Vagina (tissue), 2 donors: ENCODE data around the gene PISD.

Experiments used
- CTCF ChIP-seq, 3 experiments: fragments of 450-650 bp in 2 of 3; fragments of 200-600 bp in 1 of 3; sonication (generic) in 1 of 3; IDR thresholded peaks; one replicate each; pipeline ENCODE4 v1.5.1; 2017 to 2019; ENCODE audit warnings: antibody characterized with exemption in 3 of 3, mild to moderate bottlenecking in 2 of 3, moderate library complexity in 2 of 3
- POLR2A ChIP-seq, 2 donors: fragments of 450-650 bp; IDR thresholded peaks; one replicate each; pipeline ENCODE4 v1.6.1; 2017; ENCODE audit warnings: antibody characterized with exemption in 2 of 2, mild to moderate bottlenecking in 2 of 2, moderate library complexity in 2 of 2
- POLR2AphosphoS5 ChIP-seq, 2 donors: sonication (generic); formaldehyde crosslinking; IDR thresholded peaks; one replicate each; pipeline ENCODE4 v1.9.0; 2017; ENCODE audit warnings: antibody characterized with exemption in 2 of 2, mild to moderate bottlenecking in 2 of 2, low read depth in 1 of 2; ENCODE audit not compliant: insufficient read depth in 1 of 2

DNA sequence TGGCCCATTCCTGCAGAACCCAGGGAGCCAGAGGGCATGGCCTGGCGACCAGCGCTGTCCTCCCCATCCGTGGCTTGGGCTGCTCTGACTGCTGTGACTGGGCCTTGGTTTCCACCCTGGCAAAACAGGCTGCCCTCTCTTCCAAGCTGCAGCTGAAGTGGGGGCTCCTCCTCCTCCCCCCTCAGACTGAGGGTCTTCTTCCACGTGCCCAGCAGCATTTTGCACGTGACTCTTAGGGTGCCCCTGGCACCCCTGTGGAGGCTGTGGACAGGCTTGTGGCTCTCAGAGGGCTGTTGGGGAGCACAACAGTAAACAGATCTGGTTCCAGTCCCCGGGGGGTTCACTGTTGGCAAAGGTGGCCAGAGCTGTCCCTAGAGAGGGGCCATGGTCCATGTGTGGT lies 51.4 kb downstream of the PISD start:
- TF ChIP-seq CTCF (IDR thresholded peaks at IDR 0.05), result no peak
- TF ChIP-seq POLR2A (IDR thresholded peaks at IDR 0.05), result no peak
- no peak for TF ChIP-seq POLR2AphosphoS5 (IDR thresholded peaks at IDR 0.05; ENCODE audit: insufficient read depth in 1 of 2, low read depth in 1 of 2)
